ENCODE measurements around the gene GALM.

DNA sequence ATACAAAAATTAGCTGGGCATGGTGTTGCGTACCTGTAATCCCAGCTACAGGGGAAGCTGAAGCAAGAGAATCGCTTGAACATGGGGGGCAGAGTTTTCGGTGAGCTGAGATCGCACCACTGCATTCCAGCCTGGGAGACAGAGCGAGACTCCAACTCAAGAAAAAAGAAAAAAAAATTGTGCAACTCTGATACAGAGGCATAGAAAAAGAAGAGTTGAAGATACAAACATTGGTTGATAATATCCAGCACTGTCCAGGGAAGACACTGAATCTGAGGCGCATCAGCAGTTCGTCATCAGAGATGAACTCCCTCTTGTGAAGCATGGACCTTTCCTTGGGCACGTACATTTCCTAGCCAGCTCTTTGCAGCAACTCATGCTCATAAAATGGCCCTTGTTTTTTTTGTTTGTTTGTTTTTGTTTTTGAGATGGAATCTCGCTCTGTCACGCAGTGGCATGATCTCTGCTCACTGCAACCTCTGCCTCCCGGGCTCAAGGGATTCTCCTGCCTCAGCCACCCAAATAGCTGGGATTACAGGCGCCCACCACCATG is 16.7 kb upstream of the GALM start:
- TF ChIP-seq RXRA (IDR thresholded peaks at IDR 0.05) (no peak), HNF4G (IDR thresholded peaks at IDR 0.05) (no peak), EGR1 (IDR thresholded peaks at IDR 0.05; ENCODE audit: low read depth in 2 of 2) (no peak), RAD21 (IDR thresholded peaks at IDR 0.05) (no peak), NR2F2 (IDR thresholded peaks at IDR 0.05) (no peak), SP1 (IDR thresholded peaks at IDR 0.05) (no peak), YY1 (IDR thresholded peaks at IDR 0.05) (no peak), TAF1 (conservative IDR thresholded peaks at IDR 0.05) (no peak), GABPA (IDR thresholded peaks at IDR 0.05 in 1 of 2, conservative IDR thresholded peaks at IDR 0.05 in 1 of 2) (no peak)
- TF ChIP-seq, protein P1, sequence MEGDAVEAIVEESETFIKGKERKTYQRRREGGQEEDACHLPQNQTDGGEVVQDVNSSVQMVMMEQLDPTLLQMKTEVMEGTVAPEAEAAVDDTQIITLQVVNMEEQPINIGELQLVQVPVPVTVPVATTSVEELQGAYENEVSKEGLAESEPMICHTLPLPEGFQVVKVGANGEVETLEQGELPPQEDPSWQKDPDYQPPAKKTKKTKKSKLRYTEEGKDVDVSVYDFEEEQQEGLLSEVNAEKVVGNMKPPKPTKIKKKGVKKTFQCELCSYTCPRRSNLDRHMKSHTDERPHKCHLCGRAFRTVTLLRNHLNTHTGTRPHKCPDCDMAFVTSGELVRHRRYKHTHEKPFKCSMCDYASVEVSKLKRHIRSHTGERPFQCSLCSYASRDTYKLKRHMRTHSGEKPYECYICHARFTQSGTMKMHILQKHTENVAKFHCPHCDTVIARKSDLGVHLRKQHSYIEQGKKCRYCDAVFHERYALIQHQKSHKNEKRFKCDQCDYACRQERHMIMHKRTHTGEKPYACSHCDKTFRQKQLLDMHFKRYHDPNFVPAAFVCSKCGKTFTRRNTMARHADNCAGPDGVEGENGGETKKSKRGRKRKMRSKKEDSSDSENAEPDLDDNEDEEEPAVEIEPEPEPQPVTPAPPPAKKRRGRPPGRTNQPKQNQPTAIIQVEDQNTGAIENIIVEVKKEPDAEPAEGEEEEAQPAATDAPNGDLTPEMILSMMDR (IDR thresholded peaks at IDR 0.05; ENCODE audit: low read depth, low read length, missing input control): no peak
- TF ChIP-seq, protein P2, sequence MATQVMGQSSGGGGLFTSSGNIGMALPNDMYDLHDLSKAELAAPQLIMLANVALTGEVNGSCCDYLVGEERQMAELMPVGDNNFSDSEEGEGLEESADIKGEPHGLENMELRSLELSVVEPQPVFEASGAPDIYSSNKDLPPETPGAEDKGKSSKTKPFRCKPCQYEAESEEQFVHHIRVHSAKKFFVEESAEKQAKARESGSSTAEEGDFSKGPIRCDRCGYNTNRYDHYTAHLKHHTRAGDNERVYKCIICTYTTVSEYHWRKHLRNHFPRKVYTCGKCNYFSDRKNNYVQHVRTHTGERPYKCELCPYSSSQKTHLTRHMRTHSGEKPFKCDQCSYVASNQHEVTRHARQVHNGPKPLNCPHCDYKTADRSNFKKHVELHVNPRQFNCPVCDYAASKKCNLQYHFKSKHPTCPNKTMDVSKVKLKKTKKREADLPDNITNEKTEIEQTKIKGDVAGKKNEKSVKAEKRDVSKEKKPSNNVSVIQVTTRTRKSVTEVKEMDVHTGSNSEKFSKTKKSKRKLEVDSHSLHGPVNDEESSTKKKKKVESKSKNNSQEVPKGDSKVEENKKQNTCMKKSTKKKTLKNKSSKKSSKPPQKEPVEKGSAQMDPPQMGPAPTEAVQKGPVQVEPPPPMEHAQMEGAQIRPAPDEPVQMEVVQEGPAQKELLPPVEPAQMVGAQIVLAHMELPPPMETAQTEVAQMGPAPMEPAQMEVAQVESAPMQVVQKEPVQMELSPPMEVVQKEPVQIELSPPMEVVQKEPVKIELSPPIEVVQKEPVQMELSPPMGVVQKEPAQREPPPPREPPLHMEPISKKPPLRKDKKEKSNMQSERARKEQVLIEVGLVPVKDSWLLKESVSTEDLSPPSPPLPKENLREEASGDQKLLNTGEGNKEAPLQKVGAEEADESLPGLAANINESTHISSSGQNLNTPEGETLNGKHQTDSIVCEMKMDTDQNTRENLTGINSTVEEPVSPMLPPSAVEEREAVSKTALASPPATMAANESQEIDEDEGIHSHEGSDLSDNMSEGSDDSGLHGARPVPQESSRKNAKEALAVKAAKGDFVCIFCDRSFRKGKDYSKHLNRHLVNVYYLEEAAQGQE (IDR thresholded peaks at IDR 0.05): no peak

Data from liver (tissue), 3 donors.